ENCODE results near the gene ZBTB4. TPM values are rescaled to one million over a fixed set of nuclear protein-coding genes. Genes with fewer than 3 reads are reported as not detected.

Gene ZBTB4
- total RNA-seq, 1 donor from 2014 or later, result 24.6 TPM

DNA sequence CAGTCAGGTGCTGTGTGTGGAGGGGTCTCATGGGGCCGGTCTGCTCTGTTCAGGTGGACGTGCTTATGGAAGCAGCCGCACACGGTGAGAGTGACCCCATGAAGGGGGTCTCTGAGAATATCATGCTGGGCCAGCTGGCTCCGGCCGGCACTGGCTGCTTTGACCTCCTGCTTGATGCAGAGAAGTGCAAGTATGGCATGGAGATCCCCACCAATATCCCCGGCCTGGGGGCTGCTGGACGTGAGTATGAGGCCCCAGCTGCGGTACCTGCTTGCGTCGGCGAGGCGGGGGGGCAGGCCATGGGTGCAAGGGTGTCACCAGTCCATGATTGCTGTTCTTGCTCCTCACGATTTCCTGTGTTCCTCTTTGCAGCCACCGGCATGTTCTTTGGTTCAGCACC lies 32.7 kb upstream of the ZBTB4 start:
- no peak for DNase-seq (ENCODE audit: low read depth)
- TF ChIP-seq CTCF (conservative IDR thresholded peaks at IDR 0.05; ENCODE audit: low read depth, low read length), result no peak
- H3K4me3 ChIP-seq (ENCODE audit: low read depth, low read length), result no peak overlapping the region

- DNase-seq (ENCODE audit: low read depth), result no peak
- TF ChIP-seq CTCF (conservative IDR thresholded peaks at IDR 0.05; ENCODE audit: low read depth, low read length), result no peak
- H3K4me3 ChIP-seq (ENCODE audit: low read depth, low read length), result no peak overlapping the region
Observed at GRCh38 chr17:7511108-7511507, 31.7 kb upstream of the ZBTB4 start.

DNA sequence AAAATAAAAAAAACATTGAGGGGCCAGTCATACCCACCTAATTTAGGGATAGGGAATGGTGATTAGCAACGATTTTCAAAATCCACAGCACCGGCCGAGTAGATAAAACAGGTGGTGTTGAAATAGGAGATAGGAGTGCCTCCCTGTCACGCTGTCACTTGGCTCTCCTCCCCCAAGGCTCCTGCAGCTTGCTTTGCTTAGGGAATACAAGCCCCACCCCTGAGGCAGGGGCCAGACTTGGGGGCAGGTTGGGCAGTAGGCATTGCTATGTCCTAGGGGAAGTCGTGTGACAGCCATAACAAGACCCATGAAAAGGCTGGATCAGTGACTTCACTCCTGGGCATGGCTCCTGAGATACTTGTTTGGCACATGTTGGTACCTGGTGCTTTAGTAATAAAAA lies 30.5 kb upstream of the ZBTB4 start:
- no peak for TF ChIP-seq CTCF (conservative IDR thresholded peaks at IDR 0.05; ENCODE audit: low read depth, low read length)
- H3K4me3 ChIP-seq (ENCODE audit: low read depth, low read length), result no peak overlapping the region
- DNase-seq (ENCODE audit: low read depth), result no peak

- DNase-seq (ENCODE audit: low read depth), result no peak
- H3K4me3 ChIP-seq (ENCODE audit: low read depth, low read length), result no peak overlapping the region
- TF ChIP-seq CTCF (conservative IDR thresholded peaks at IDR 0.05; ENCODE audit: low read depth, low read length), result no peak
Observed at GRCh38 chr17:7508846-7509245, 29.4 kb upstream of the ZBTB4 start.

- no peak overlapping the region for H3K4me3 ChIP-seq (ENCODE audit: low read depth, low read length)
- no peak for DNase-seq (ENCODE audit: low read depth)
- no peak for TF ChIP-seq CTCF (conservative IDR thresholded peaks at IDR 0.05; ENCODE audit: low read depth, low read length)
Observed at GRCh38 chr17:7508145-7508544, 28.7 kb upstream of the ZBTB4 start.

DNA sequence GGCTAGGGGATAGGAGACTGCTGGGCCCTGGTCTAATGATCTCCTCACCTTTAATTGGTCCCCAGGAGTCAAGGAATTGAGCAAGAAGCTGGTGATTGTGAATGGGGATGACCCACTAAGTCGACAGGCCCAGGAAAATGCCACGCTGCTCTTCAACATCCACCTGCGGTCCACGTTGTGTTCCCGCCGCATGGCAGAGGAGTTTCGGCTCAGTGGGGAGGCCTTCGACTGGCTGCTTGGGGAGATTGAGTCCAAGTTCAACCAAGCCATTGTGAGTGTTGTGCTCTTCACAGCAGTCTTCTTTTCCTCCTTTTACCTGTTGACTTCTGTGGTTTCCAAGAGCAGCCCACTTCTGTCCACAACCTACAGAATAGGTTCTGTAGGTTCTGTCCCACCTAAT lies 24.1 kb upstream of the ZBTB4 start:
- no peak for DNase-seq (ENCODE audit: low read depth)
- no peak overlapping the region for H3K4me3 ChIP-seq (ENCODE audit: low read depth, low read length)
- no peak for TF ChIP-seq CTCF (conservative IDR thresholded peaks at IDR 0.05; ENCODE audit: low read depth, low read length)

DNA sequence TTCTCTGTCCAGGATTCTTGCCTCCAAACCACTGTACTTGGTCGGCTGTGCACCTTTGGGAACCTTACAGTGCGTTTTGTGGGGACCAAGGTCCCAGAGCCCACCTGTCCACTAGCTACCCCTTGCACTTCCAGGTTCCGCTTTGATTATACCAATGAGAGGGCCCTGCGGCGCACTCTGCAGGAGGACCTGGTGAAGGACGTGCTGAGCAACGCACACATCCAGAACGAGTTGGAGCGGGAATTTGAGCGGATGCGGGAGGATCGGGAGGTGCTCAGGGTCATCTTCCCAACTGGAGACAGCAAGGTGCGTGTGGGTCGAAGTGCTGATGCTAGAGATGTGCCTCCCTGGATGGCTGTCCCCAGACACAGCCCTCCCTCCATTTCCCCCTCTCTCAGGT lies 23.6 kb upstream of the ZBTB4 start:
- peak; percentile 40 for TF ChIP-seq CTCF (conservative IDR thresholded peaks at IDR 0.05; ENCODE audit: low read depth, low read length)
- no peak for DNase-seq (ENCODE audit: low read depth)
- H3K4me3 ChIP-seq (ENCODE audit: low read depth, low read length), result no peak overlapping the region
